A549 treated with dexamethasone at 1 μM for 4 hours (cell line): ENCODE results near the gene SNX7. TPM values are rescaled to one million over a fixed set of nuclear protein-coding genes. Genes with fewer than 3 reads are reported as not detected.

ENCODE experiments used
- total RNA-seq: library from RNA; stranded (reverse); fragments of 200-300 nt; extraction: Qiagen RNA extraction; gene quantifications from 5 replicates; pipeline ENCODE4 v1.2.3, GENCODE V29; 2022

SNX7 gene
- 24.9 to 39.4 TPM (median 28.2 TPM) in 5 replicates for total RNA-seq

GRCh38 chr1:98661544-98662355 is at the start of gene SNX7:
TSS of gene SNX7 (plus strand) at chr1:98661721. CDS start at chr1:98661732, 11 bp downstream.

